Upper lobe of left lung (tissue), 6 donors: ENCODE data around the gene ACTN1. TPM values are rescaled to one million over a fixed set of nuclear protein-coding genes. Genes with fewer than 3 reads are reported as not detected.

Experiments
- ATAC-seq, 2 donors: fragments of 200-7000 bp; cut with Tn5 transposase; one replicate each; pipeline ENCODE4 v1.9.1; 2022; ENCODE audit warnings: mild to moderate bottlenecking in 2 of 2, moderate library complexity in 2 of 2; ENCODE audit not compliant: low FRiP score in 2 of 2
- DNase-seq, 2 donors: peaks; one replicate each; pipeline ENCODE4 v3.0.0-alpha.2; 2019 to 2020
- H3K27ac ChIP-seq, 4 donors: fragments of 200-600 bp; sonication (generic); one replicate each; pipeline ENCODE4 v1.5.1; 2016 to 2019
- H3K27me3 ChIP-seq, 4 donors: fragments of 200-600 bp; sonication (generic); one replicate each; pipeline ENCODE4 v1.5.1; 2017 to 2019
- H3K36me3 ChIP-seq, 4 donors: fragments of 200-600 bp; sonication (generic); one replicate each; pipeline ENCODE4 v1.5.1; 2016 to 2019
- H3K4me1 ChIP-seq, 4 donors: fragments of 200-600 bp; sonication (generic); one replicate each; pipeline ENCODE4 v1.5.1; 2018 to 2019
- H3K4me3 ChIP-seq, 4 donors: fragments of 200-600 bp; sonication (generic); one replicate each; pipeline ENCODE4 v1.5.1; 2017 to 2019; ENCODE audit warnings: mild to moderate bottlenecking in 2 of 4, moderate library complexity in 1 of 4
- H3K9me3 ChIP-seq, 4 donors: fragments of 200-600 bp; sonication (generic); one replicate each; pipeline ENCODE4 v1.5.1; 2018 to 2019
- EP300 ChIP-seq, 4 donors: sonication (generic); formaldehyde crosslinking; IDR thresholded peaks; one replicate each; pipeline ENCODE4 v1.5.1; 2017; ENCODE audit warnings: antibody characterized with exemption in 4 of 4, control low read depth in 2 of 4
- POLR2A ChIP-seq, 4 donors: fragments of 450-650 bp; IDR thresholded peaks; one replicate each; pipeline ENCODE4 v1.5.1; 2016 to 2017; ENCODE audit warnings: antibody characterized with exemption in 4 of 4, mild to moderate bottlenecking in 2 of 4
- POLR2AphosphoS5 ChIP-seq, 2 donors: sonication (generic); formaldehyde crosslinking; IDR thresholded peaks; one replicate each; pipeline ENCODE4 v1.5.1; 2017; ENCODE audit warnings: antibody characterized with exemption in 2 of 2
- WGBS, 2 donors: methylation state at CpG; one replicate each; pipeline ENCODE4 v1.1.5; 2017 to 2018; 5-methylcytosine and 5-hydroxymethylcytosine counted together
- total RNA-seq, 6 donors: library from RNA; depleted of rRNA in 4 of 6; stranded (reverse); fragments of >200 nt in 4 of 6; gene quantifications; one replicate each; pipeline versions ENCODE4 v1.1.0 to v1.2.1, GENCODE V29; 2016 to 2021
- TF ChIP-seq, protein P1 (sequence below), 6 experiments: fragments of 450-650 bp in 4 of 6; fragments of 200-600 bp in 2 of 6; sonication (generic) in 2 of 6; IDR thresholded peaks; one replicate each; pipeline ENCODE4 v1.5.1; 2016 to 2019; ENCODE audit warnings: antibody characterized with exemption in 6 of 6
- donor health status: DM: no; HTN: no; CAD: no; lungs with moderate emphysema.
- donor health status: DM: no; HTN: yes; CAD: no; lungs with severe emphysema.

ACTN1 gene
- total RNA-seq, 6 donors from 2014 or later = 117 to 195 (median 157) TPM

DNA sequence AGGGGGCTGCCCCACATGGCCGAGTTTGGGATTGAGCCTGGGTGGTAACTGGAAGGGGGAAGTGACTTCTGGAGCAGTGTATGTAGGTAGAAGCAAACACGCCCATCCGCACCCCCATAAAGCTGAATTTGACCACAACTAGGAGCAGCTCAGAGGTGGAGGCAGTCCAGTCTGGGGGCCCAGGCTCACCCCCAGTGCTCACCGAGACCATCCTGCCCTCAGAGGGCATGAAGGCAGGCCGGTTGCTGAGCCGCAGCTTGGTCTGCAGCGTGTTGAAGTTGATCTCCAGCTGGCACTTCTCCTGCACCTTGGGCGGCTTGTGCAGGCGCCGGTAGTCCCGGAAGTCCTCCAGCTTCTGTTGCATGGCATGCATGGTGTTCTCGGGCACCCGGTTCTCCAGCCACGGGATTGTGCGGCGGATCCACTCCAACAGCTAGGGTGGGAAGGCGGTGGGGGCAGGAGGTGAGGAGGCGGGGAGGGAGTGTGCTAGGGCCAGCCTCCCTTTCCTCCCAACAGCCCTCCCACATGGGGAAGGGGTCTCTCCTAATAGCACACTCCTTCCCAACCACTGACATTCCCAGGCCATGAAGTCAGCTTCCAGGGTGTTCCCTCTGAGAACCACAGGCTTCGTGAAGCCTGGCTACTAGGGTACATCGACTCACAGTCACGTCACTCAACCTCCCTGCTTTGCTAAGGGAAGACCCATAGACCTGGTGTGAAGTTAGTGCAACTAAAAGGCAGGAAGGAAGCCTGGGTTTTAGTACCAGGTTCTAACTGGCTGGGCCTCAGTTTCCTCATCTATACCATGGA lies 87.0 kb downstream of the ACTN1 start:
- peaks cover 11 to 92% (median 67%) of the 10 kb centered on the region in 4 donors for H3K36me3 ChIP-seq
- 92 to 96% methylated on average over 20 to 21 of the region's 21 CpGs for WGBS, 2 donors
- peak in 1 of 2 donors; percentile 67 for DNase-seq
- no peak overlapping the region for H3K27ac ChIP-seq
- no peak for ATAC-seq
- no peaks in the 10 kb centered on the region for H3K4me1 ChIP-seq
- no peak overlapping the region for H3K4me3 ChIP-seq
- TF ChIP-seq POLR2AphosphoS5 (IDR thresholded peaks at IDR 0.05) (no peak), EP300 (IDR thresholded peaks at IDR 0.05) (no peak), POLR2A (IDR thresholded peaks at IDR 0.05) (no peak)
- TF ChIP-seq, protein P1, sequence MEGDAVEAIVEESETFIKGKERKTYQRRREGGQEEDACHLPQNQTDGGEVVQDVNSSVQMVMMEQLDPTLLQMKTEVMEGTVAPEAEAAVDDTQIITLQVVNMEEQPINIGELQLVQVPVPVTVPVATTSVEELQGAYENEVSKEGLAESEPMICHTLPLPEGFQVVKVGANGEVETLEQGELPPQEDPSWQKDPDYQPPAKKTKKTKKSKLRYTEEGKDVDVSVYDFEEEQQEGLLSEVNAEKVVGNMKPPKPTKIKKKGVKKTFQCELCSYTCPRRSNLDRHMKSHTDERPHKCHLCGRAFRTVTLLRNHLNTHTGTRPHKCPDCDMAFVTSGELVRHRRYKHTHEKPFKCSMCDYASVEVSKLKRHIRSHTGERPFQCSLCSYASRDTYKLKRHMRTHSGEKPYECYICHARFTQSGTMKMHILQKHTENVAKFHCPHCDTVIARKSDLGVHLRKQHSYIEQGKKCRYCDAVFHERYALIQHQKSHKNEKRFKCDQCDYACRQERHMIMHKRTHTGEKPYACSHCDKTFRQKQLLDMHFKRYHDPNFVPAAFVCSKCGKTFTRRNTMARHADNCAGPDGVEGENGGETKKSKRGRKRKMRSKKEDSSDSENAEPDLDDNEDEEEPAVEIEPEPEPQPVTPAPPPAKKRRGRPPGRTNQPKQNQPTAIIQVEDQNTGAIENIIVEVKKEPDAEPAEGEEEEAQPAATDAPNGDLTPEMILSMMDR (IDR thresholded peaks at IDR 0.05) = no peak
- H3K27me3 ChIP-seq = no peaks in the 10 kb centered on the region
- H3K9me3 ChIP-seq = no peaks in the 10 kb centered on the region

DNA sequence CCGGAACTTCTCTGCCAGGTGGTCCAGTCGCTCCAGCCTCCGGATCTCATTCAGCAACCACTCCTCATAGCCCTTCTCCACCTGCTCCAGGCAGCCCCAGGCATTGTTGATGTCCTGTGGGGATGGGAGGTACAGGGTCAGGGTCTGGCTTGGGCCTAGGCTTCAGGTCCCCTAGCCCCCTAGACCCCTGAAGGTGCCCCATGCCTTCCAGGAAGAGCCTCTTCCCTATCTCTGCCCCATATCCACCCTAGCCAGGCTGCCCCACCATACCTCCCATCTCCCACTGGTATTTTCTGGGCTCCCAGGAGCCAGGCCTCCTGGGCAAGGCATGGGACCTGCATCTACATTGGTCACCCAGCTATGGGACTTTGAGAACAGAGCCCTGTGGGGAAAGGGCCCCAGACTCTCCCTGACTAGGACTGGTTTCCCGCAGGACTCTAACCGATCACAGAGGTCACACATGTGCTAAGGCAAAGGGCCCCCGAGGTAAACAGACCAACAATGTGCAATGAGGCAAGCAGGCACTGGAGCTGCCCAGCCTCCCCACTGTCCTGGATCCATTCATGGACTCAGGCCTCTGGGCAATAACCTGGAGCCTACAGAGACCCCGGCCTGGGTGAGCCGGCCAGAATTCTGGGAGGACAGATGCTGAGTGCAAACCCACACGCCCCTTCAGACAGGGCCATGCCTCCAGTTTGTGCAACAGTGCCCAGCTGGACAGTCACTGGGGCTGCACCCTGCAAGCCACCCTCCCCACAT lies 88.8 kb downstream of the ACTN1 start:
- WGBS, 2 donors = 97 to 100% methylated on average over 4 to 9 of the region's 9 CpGs
- no peak overlapping the region for H3K27ac ChIP-seq
- H3K9me3 ChIP-seq = no peaks in the 10 kb centered on the region

DNA sequence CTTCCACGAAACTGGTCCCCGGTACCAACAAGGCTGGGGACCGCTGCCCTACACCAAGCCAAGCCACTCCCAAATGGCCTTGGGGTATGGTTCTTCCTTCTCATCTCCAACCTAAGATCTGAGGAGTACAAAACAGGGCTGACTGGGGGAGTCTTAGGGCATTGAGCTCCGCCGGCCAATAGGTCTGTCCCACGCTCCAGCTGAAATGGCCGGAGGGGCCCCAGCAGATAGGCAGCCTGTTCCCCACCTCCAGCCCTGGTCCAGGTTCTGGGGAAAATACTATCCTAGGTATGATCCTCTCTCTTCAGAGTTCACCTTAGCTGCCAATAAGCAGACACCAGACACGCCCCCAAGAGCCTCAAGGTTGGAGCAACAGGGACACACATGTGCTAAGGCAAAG lies 90.2 kb downstream of the ACTN1 start:
- TF ChIP-seq POLR2AphosphoS5 (IDR thresholded peaks at IDR 0.05) = no peak
- TF ChIP-seq EP300 (IDR thresholded peaks at IDR 0.05) = no peak
- no peak for TF ChIP-seq POLR2A (IDR thresholded peaks at IDR 0.05)
- TF ChIP-seq, protein P1 (IDR thresholded peaks at IDR 0.05) = no peak
- Histone ChIP-seq H3K27me3 (no peaks in the 10 kb centered on the region), H3K4me1 (no peaks in the 10 kb centered on the region), H3K36me3 (peaks cover 10 to 95% (median 65%) of the 10 kb centered on the region in 4 donors), H3K4me3 (no peak overlapping the region), H3K9me3 (no peaks in the 10 kb centered on the region), H3K27ac (no peak overlapping the region)
- ATAC-seq (no peak), DNase-seq (no peak)
- 92 to 97% methylated on average over 4 to 8 of the region's 8 CpGs for WGBS, 2 donors

More for the DNA sequence above, 88.8 kb downstream of the ACTN1 start:
- TF ChIP-seq, protein P1 (IDR thresholded peaks at IDR 0.05) = no peak
- TF ChIP-seq POLR2A (IDR thresholded peaks at IDR 0.05) (no peak), POLR2AphosphoS5 (IDR thresholded peaks at IDR 0.05) (no peak), EP300 (IDR thresholded peaks at IDR 0.05) (no peak)
- DNase-seq (peak in 1 of 2 donors; percentile 8), ATAC-seq (peak in 1 of 2 donors; percentile 22)
- H3K36me3 ChIP-seq = peaks cover 11 to 94% (median 62%) of the 10 kb centered on the region in 4 donors
- no peak overlapping the region for H3K4me3 ChIP-seq
- H3K4me1 ChIP-seq = no peaks in the 10 kb centered on the region
- H3K27me3 ChIP-seq = no peaks in the 10 kb centered on the region

DNA sequence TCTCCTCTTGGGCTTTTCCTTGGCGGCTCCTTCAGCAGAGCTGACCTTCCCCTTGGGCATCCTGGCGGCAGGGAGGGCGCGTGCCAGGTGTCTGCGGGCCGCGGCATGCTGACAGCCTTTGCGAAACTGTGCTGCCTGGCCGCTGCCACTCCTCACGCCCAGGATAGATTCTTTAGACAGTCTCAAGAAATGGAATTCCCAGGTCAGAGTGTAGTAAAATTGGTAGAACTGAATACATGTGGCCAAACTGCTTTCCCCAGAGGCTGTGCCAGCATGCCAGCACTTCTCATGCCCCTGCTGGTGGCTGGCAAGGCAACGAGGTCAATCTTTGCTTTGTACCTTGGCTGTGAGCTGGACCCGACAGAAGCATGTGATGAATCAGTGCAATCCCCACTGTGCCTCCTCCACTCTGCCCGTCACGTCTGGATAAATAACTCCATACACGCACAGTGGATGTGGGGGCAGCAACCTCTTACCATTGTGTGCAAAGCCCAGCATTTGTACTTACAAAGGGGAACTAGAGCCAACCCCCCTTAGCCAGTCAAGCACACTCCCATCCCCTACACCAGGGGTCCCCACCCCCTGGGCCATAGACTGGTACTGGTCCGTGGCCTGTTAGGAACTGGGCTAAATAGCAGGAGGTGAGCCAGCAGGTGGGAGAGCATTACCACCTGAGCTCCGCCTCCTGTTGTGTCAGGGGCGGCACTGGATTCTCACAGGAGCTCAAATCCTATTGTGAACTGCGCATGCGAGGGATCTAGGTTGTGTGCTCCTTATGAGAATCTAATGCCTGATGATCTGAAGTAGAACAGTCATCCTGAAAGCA lies 90.9 kb downstream of the ACTN1 start:
- no peaks in the 10 kb centered on the region for H3K4me1 ChIP-seq
- H3K27me3 ChIP-seq = no peaks in the 10 kb centered on the region
- H3K4me3 ChIP-seq = no peak overlapping the region
- peak in 1 of 2 donors; percentile 54 for DNase-seq
- no peak for TF ChIP-seq EP300 (IDR thresholded peaks at IDR 0.05)
- no peak for TF ChIP-seq POLR2A (IDR thresholded peaks at IDR 0.05)
- TF ChIP-seq, protein P1 (IDR thresholded peaks at IDR 0.05) = no peak
- no peak for TF ChIP-seq POLR2AphosphoS5 (IDR thresholded peaks at IDR 0.05)
- no peaks in the 10 kb centered on the region for H3K9me3 ChIP-seq
- no peak for ATAC-seq
- peaks cover 8 to 95% (median 65%) of the 10 kb centered on the region in 4 donors for H3K36me3 ChIP-seq
- 94 to 95% methylated on average over 17 to 20 of the region's 20 CpGs for WGBS, 2 donors
- H3K27ac ChIP-seq = no peak overlapping the region
